A673 (cell line): ENCODE data around the gene IFT57. TPM values are rescaled to one million over a fixed set of nuclear protein-coding genes. Genes with fewer than 3 reads are reported as not detected.

Source experiments
- BruUV-seq: library from RNA; stranded (reverse); fragments of 400-500 nt; replicated peaks from 2 replicates; lab custom pipeline; 2021; lab: Mats Ljungman, UMichigan
- CTCF ChIA-PET: fragments of 300-600 bp; sonication (Branson Sonifier 250); formaldehyde crosslinking; loops from one replicate; lab custom pipeline; 2022; ENCODE audit warnings: antibody characterized with exemption; lab: Charles Lee
- POLR2A ChIA-PET: fragments of 300-600 bp; sonication (Branson Sonifier 250); formaldehyde crosslinking; loops from one replicate; lab custom pipeline; 2022; ENCODE audit warnings: antibody characterized with exemption; ENCODE audit not compliant: low non-redundant PET; lab: Charles Lee
- DNase-seq: peaks from one replicate; pipeline ENCODE4 v3.0.0-alpha.2; 2015; ENCODE audit warnings: low spot score
- H3K27ac ChIP-seq: fragments of 200-600 bp; sonication (generic); 2 replicates; pipeline ENCODE4 v1.5.1; 2016; ENCODE audit warnings: mixed run types, low read depth, mild to moderate bottlenecking, mixed read lengths, antibody characterized with exemption, low read length; ENCODE audit not compliant: poor library complexity, severe bottlenecking
- H3K27me3 ChIP-seq: fragments of 200-600 bp; sonication (generic); replicated peaks from 2 replicates; pipeline ENCODE4 v1.6.1; 2017; ENCODE audit warnings: mixed run types, low read depth, mild to moderate bottlenecking, mixed read lengths, antibody characterized with exemption, low read length; ENCODE audit not compliant: insufficient read depth, poor library complexity
- H3K36me3 ChIP-seq: fragments of 200-600 bp; sonication (generic); 2 replicates; pipeline ENCODE4 v1.6.1; 2016; ENCODE audit warnings: mixed run types, mild to moderate bottlenecking, mixed read lengths, antibody characterized with exemption, low read length; ENCODE audit not compliant: insufficient read depth, poor library complexity, severe bottlenecking
- H3K4me1 ChIP-seq: fragments of 200-600 bp; sonication (generic); 2 replicates; pipeline ENCODE4 v1.6.1; 2017; ENCODE audit warnings: mixed run types, mild to moderate bottlenecking, mixed read lengths, antibody characterized with exemption, low read length; ENCODE audit not compliant: insufficient read depth, poor library complexity, severe bottlenecking
- H3K4me3 ChIP-seq: fragments of 200-600 bp; sonication (generic); 2 replicates; pipeline ENCODE4 v1.5.1; 2016; ENCODE audit warnings: low read depth, mixed run types, mild to moderate bottlenecking, mixed read lengths, low read length; ENCODE audit not compliant: poor library complexity, severe bottlenecking
- H3K9me3 ChIP-seq: fragments of 200-600 bp; sonication (generic); 2 replicates; pipeline ENCODE4 v1.6.1; 2016; ENCODE audit warnings: mixed run types, low read depth, mild to moderate bottlenecking, mixed read lengths, antibody characterized with exemption, low read length; ENCODE audit not compliant: poor library complexity, severe bottlenecking
- CTCF ChIP-seq: fragments of 300-800, 200-600 bp; sonication (generic); conservative IDR thresholded peaks from 2 replicates; pipeline ENCODE4 v1.5.1; 2017; ENCODE audit warnings: low read depth, mild to moderate bottlenecking, antibody characterized with exemption, low read length, moderate library complexity, mixed read lengths
- EZH2 ChIP-seq: fragments of 200-600 bp; sonication (generic); IDR thresholded peaks from 2 replicates; pipeline ENCODE4 v1.6.1; 2017; ENCODE audit warnings: borderline replicate concordance, low read depth, mild to moderate bottlenecking, mixed read lengths, antibody characterized with exemption, low read length; ENCODE audit not compliant: poor library complexity, severe bottlenecking
- intact Hi-C: fragments of 100-400 bp; cut with micrococcal nuclease; formaldehyde crosslinking; loops from one replicate; pipeline ENCODE4 v1.10.0; 2022; ENCODE audit not compliant: unreplicated experiment
- total RNA-seq: library from RNA; stranded (reverse); gene quantifications from 2 replicates; pipeline ENCODE4 v1.2.3, GENCODE V29; 2021

The IFT57 gene
- total RNA-seq, 1 experiment from 2014 or later, result 40.9 TPM

GRCh38 chr3:108201258-108201657 is 21.0 kb downstream of the IFT57 start:
- POLR2A ChIA-PET, result no interaction called here
- Histone ChIP-seq H3K27ac (no peak overlapping the region), H3K27me3 (no peaks in the 10 kb centered on the region), H3K36me3 (no peaks in the 10 kb centered on the region), H3K9me3 (no peaks in the 10 kb centered on the region), H3K4me3 (no peak overlapping the region), H3K4me1 (peaks cover 4% of the 10 kb centered on the region)
- CTCF ChIA-PET, result no interaction called here
- BruUV-seq, result no TSS peak
- intact Hi-C loops, result no loop called here
- no peak for DNase-seq
- no peak for TF ChIP-seq EZH2
- TF ChIP-seq CTCF, result no peak

DNA sequence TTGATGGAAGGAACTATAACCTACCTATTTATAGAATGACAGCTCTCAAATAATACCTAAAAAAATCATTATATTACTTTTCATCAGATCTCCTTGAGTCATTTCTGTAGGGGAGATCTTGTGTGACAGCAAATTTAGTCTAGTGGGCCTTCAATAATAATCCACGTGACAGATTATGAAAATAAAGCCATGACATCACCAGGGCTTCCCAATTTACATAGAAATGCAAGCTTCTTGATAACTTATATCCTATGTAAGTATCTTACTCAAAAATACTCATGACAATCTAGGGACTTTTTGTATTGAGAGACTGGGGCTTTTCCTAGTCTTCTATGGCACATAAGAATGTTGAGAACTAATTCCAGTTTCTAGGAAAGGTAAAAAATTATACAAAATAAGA is 21.6 kb downstream of the IFT57 start:
- no TSS peak for BruUV-seq
- H3K4me3 ChIP-seq, result no peak overlapping the region
- no peaks in the 10 kb centered on the region for H3K36me3 ChIP-seq
- DNase-seq, result no peak
- H3K4me1 ChIP-seq, result peaks cover 4% of the 10 kb centered on the region
- no peaks in the 10 kb centered on the region for H3K9me3 ChIP-seq
- H3K27ac ChIP-seq, result no peak overlapping the region
- ChIA-PET CTCF (no interaction called here), POLR2A (no interaction called here)
- H3K27me3 ChIP-seq, result no peaks in the 10 kb centered on the region
- intact Hi-C loops, result no loop called here
- TF ChIP-seq EZH2 (no peak), CTCF (no peak)

- BruUV-seq, result no TSS peak
These were observed 22.2 kb downstream of the IFT57 start for GRCh38 chr3:108200024-108200423.

More at GRCh38 chr3:108200024-108200423, 22.2 kb downstream of the IFT57 start:
- no peaks in the 10 kb centered on the region for H3K9me3 ChIP-seq
- intact Hi-C loops, result no loop called here
- H3K4me3 ChIP-seq, result no peak overlapping the region
- POLR2A ChIA-PET, result no interaction called here
- H3K4me1 ChIP-seq, result peaks cover 4% of the 10 kb centered on the region
- H3K27me3 ChIP-seq, result no peaks in the 10 kb centered on the region
- DNase-seq, result no peak
- no peaks in the 10 kb centered on the region for H3K36me3 ChIP-seq
- no peak for TF ChIP-seq EZH2
- no peak for TF ChIP-seq CTCF
- CTCF ChIA-PET, result no interaction called here
- H3K27ac ChIP-seq, result no peak overlapping the region
